Germinal center (tissue), 1 donor: ENCODE data around the gene MPZL2.
"Not testable (repeated sequence)": the region's sequence is repeated elsewhere in the genome, so short reads cannot be mapped to it uniquely, and the experiment has no call there.

Source experiments
- DNase-seq: peaks from one replicate; pipeline ENCODE4 v3.0.0; 2012; ENCODE audit warnings: mixed read lengths, low spot score

Gene MPZL2

GRCh38 chr11:118263695-118264568 is at the start of gene MPZL2:
TSS of gene MPZL2 (minus strand) at chr11:118264297. CDS start at chr11:118264153, 144 bp downstream.
- DNase-seq = no peak

GRCh38 chr11:118313242-118313641 is 49.1 kb upstream of the MPZL2 start:
- no peak for DNase-seq

GRCh38 chr11:118312328-118312727 is 48.2 kb upstream of the MPZL2 start:
- no peak for DNase-seq

- no peak for DNase-seq
These were observed 47.4 kb upstream of the MPZL2 start for GRCh38 chr11:118311518-118311917.

- DNase-seq = no peak
These were observed 46.8 kb upstream of the MPZL2 start for GRCh38 chr11:118310781-118311485.

- DNase-seq = no peak
These were observed 46.2 kb upstream of the MPZL2 start for GRCh38 chr11:118310271-118310670.

GRCh38 chr11:118308995-118309528 is 45.0 kb upstream of the MPZL2 start:
- DNase-seq = not testable (repeated sequence)

GRCh38 chr11:118306556-118306955 is 42.5 kb upstream of the MPZL2 start:
- DNase-seq = no peak

GRCh38 chr11:118305726-118306125 is 41.6 kb upstream of the MPZL2 start:
- no peak for DNase-seq

- no peak for DNase-seq
These were observed 40.6 kb upstream of the MPZL2 start, which contains the start of gene CD3E for GRCh38 chr11:118304568-118305248. TSS of gene CD3E (plus strand) at chr11:118304730. CDS start at chr11:118304953, 223 bp downstream.

- no peak for DNase-seq
These were observed 40.1 kb upstream of the MPZL2 start for GRCh38 chr11:118304227-118304567.

GRCh38 chr11:118301600-118302195 is 37.6 kb upstream of the MPZL2 start:
- no peak for DNase-seq

- no peak for DNase-seq
These were observed 31.8 kb upstream of the MPZL2 start for GRCh38 chr11:118295815-118296454.

- peak; percentile 19 for DNase-seq
These were observed 31.1 kb upstream of the MPZL2 start for GRCh38 chr11:118295199-118295598.

GRCh38 chr11:118294053-118294452 is 30.0 kb upstream of the MPZL2 start:
- no peak for DNase-seq

GRCh38 chr11:118291477-118292135 is 27.5 kb upstream of the MPZL2 start:
- no peak for DNase-seq

- no peak for DNase-seq
These were observed 26.8 kb upstream of the MPZL2 start for GRCh38 chr11:118290923-118291322.

- DNase-seq = no peak
These were observed 25.3 kb upstream of the MPZL2 start for GRCh38 chr11:118289401-118289800.

GRCh38 chr11:118287006-118287405 is 22.9 kb upstream of the MPZL2 start:
- DNase-seq = no peak

GRCh38 chr11:118286545-118286944 is 22.4 kb upstream of the MPZL2 start:
- no peak for DNase-seq
